GM21737 (cell line): Measurements from ENCODE around the gene MRPL21.

ENCODE experiments used
- ATAC-seq: cut with Tn5 transposase; IDR thresholded peaks from one replicate; pipeline ENCODE4 v1.9.1; 2021; ENCODE audit warnings: mild to moderate bottlenecking, moderate library complexity; ENCODE audit not compliant: unreplicated experiment

Gene MRPL21

DNA sequence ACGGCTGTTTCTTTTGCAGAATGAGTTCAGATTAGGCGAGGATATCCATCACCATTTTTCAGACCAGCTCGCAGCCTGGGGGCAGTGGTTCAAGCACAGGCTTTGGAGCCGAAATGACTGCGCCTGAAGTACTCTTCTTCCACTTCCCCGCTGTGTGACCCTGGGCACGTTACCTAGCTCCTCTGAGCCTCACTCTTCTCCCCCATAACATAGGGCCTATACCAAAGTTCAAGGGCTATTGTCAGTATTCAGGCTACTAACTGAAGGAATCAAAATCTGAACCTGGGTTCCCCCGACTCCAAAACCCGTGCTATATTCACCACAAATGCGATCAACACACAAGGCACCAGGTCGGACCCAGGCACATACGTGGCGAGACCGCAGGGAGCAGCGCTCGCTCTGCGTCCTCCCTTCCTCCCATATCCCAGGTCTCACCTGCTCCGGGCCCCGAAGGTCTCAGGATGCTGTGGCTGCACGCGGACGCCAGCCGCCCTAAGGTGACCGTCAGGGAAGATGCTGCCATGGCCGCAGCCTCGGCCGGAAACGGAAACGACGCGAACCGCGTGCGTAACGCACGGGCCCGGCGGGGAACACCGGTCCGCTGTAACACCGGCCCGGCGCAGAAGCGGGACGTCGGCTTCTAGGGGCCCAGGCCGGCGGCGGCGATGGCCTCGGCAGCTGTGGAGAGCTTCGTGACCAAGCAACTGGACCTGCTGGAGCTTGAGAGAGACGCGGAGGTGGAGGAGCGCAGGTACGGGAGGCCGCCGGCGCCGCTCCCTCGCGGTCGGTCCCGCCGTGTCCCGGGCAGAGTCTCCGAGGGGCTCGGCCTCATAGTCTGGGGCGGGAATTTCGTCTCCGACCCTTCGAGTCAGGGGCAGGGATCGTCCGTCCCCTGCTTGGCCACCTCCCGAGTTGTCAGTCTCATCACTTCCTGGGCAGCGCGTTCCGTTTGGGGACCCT is at the start of gene MRPL21, which contains the start of gene IGHMBP2:
MRPL21 (minus strand) TSS at position 545 of the 960 bp plus-strand sequence; CDS start at position 523, 22 bp downstream.
IGHMBP2 (plus strand) TSS at position 604 of the 960 bp plus-strand sequence; CDS start at position 666, 62 bp downstream.
- ATAC-seq, result peak; percentile 77

- ATAC-seq, result no peak
These were observed 47.1 kb upstream of the MRPL21 start for GRCh38 chr11:68950762-68951161.

GRCh38 chr11:68950270-68950669 is 46.6 kb upstream of the MRPL21 start:
- no peak for ATAC-seq

- no peak for ATAC-seq
These were observed 45.3 kb upstream of the MRPL21 start for GRCh38 chr11:68948935-68949334.

DNA sequence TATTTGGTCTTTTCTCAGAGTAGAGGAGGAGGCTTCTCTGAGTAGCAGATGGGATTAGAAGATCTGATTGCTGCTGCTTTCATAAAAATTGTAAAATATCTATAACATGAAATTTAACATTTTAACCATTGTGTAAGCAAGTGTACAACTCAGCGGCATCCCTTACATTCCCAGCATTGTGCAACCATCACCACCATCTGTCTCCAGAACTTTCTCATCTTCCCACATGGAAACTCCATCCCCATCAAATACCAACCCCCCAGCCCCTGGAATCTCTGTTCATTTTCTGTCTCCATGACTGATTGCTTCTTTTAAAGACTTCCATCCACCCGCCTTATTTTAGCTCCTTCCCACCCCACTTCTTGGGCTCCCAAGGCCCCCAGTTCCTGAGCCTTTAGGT is 44.9 kb upstream of the MRPL21 start:
- no peak for ATAC-seq

GRCh38 chr11:68947151-68947550 is 43.5 kb upstream of the MRPL21 start:
- no peak for ATAC-seq

DNA sequence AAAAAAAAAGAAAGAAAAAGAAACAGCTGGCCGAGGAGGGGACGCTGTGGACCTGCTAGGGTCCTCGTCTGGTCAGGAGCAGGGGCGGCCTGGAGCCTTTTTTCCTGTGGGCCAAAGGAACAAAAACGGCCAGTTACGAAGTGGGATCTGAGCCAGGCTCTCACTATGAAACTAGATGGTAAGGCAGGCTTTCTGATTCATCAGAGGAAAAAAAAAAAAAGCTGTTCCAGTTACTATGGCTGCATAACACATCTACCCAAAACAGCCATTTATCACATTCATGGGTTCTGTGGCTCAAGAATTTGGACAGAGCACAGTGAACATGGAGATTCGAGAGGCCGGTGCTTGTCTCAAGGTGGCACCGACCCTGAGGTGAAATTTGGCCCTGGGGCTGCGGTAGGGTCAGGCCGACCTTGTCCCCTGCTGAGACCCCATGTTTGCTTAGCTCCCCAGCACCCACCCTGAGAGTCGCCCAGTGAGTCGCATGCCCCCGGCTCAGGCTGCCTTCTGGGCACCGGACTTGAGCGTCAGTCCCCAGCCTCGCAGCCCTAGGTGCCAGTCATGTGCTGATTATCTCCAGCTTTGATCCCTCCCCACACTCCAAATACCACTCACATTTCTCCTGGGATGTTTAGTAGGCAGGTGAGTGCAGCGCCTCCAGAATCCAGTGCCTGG is 42.9 kb upstream of the MRPL21 start:
- ATAC-seq, result no peak

DNA sequence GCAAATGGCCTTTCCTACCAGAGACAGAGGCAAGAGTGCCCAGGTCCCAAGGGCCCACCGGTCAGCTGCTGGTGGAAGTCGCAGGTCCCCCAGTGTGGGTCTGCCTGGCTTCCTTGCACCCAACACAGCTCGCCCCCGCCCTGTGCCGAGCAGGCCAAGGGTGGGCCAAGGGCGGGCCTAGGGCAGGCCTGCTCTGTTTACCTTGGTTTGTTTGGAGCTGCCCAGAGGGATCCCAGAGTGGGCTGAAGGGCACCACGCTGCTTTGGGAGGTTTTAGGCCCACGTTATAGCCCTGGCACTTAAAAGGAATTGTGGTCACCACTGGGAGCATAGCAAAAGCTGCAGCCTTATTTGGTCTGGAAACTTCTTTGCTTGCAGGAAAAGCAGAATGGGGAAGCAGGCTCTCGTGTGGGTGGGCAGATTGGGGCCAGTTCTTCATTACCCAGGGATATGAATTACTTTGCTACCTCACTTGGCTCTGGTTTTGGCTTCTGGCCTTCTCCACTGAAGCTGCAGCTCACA is 39.2 kb upstream of the MRPL21 start:
- no peak for ATAC-seq

- ATAC-seq, result no peak
These were observed 38.5 kb upstream of the MRPL21 start for GRCh38 chr11:68942095-68942620.

DNA sequence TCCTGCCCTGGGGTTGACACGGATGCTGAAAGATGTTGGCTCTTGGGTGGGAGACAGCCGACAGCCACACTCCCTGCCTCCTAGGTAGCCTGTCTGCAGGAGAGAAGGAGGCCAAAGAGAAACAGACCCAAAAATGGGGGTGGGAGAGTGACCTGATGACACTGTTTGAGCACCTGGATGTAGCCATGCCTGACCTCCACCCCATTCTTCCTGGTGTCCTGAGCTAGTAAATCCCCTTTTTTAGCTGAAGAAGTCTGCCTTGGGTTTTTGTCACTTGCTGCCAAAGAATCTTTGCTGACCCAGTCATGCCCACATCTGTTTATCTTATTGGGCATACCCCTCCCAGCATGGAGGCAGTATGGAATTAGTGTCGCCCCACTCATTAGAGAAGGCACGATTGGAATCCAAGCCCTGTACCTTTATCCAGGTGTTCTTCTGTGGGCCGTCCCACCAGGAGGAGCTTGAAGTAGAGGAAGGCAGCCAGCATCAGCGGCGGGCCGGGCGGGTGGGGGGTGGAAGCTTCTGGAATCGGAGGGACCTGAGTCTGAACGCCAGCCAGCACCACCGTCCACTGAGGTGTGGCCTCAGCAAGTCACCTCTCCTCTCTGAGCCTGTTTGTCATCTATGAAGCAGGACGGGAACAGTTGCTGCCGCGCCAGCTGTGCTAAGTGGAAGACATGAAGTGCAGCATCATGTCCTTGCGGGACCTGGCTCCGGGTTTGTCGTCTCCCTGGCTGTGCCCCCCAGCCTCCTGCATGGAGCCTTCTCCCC is 37.9 kb upstream of the MRPL21 start:
- no peak for ATAC-seq

GRCh38 chr11:68940651-68941323 is 37.2 kb upstream of the MRPL21 start:
- no peak for ATAC-seq

GRCh38 chr11:68939583-68940555 is 36.2 kb upstream of the MRPL21 start:
- ATAC-seq, result no peak

- no peak for ATAC-seq
These were observed 35.4 kb upstream of the MRPL21 start for GRCh38 chr11:68938816-68939582.

GRCh38 chr11:68938088-68938487 is 34.5 kb upstream of the MRPL21 start:
- ATAC-seq, result no peak

DNA sequence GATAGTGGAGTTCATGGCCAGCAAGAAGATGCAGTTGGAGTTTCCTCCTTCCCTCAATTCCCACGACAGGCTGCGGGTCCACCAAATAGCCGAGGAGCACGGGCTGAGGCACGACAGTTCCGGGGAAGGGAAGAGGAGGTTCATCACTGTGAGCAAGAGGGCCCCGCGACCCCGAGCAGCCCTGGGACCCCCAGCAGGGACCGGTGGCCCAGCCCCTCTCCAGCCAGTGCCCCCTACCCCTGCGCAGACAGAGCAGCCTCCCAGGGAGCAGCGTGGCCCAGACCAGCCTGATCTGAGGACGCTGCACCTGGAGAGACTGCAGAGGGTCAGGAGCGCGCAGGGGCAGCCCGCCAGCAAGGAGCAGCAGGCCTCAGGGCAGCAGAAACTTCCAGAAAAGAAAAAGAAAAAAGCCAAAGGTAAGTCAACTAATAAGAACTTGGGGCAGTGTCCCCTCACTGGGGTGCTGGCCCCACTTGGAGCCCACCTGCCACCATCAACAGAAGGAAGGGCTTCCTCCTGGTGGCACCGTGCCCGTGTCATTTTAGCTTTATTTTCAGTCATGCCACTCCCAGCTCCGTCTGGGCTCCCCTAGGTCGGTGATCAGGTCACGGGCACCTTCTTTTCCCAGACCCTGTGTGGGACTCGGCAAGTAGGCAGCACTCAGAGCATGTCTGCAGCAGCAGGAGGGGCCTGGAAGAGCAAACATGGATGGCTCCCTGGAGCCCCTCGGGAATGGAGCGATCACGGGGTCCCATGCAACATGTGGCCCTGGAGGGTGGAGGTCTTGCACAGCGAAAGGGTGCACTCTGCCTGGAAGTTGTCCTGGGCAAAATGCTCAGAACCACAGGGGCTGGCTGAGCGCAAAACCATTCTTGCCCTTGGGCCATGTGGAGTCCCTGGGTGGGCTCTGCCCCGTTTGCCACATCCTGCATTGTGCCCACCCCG is 33.3 kb upstream of the MRPL21 start:
- ATAC-seq, result no peak

GRCh38 chr11:68936358-68936636 is 32.7 kb upstream of the MRPL21 start:
- ATAC-seq, result no peak
